Forelimb muscle (tissue), 1 donor: ENCODE measurements around the gene ANKRD10. TPM values are rescaled to one million over a fixed set of nuclear protein-coding genes. Genes with fewer than 3 reads are reported as not detected.

Source experiments
- DNase-seq: peaks from one replicate; pipeline ENCODE4 v3.0.0-alpha.2; 2013; ENCODE audit warnings: low read depth
- polyA plus RNA-seq: library from polyadenylated mRNA; unstranded; fragments of 120-200 nt; gene quantifications from one replicate; pipeline ENCODE4 v1.2.1, GENCODE V29; 2013; ENCODE audit not compliant: insufficient read length

Gene ANKRD10
- polyA plus RNA-seq, 1 donor: 266 TPM

DNA sequence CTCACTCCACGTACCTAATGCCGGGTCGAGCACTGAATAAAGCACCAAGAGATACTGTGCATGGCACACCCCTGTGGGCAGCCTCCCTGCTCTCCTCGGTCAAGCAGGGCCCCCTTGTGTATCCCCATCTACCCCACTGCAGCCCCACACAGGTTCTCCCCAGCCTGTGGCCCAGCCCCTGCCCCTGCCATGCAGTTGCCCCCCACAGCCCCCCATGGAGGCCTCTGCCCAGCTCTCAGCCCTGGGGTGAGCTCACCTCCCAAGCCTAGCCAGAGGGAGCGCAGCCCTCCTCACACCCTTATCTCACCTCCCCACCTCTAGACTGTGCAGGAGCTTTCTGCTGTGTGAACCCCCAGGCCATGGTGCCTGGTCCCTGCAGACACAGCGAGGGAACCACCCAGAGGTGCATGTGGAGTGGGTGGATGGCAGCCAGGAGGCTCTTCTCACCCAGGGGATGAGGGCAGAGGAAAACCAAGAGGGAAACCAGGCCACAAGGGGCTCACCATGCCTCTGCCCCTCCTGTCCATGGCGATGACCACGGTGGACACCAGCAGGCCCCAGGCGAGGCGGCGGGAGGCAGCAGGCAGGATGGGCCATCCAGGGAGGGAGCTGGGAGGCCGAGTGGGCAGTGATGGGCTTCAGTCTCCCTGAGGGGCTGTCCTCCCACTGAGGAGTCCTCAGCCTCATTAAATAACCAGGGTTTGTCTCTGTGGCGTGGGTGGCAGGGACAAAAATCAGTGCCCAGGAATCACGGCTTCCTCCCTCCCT is 83.2 kb downstream of the ANKRD10 start:
- DNase-seq: no peak

DNA sequence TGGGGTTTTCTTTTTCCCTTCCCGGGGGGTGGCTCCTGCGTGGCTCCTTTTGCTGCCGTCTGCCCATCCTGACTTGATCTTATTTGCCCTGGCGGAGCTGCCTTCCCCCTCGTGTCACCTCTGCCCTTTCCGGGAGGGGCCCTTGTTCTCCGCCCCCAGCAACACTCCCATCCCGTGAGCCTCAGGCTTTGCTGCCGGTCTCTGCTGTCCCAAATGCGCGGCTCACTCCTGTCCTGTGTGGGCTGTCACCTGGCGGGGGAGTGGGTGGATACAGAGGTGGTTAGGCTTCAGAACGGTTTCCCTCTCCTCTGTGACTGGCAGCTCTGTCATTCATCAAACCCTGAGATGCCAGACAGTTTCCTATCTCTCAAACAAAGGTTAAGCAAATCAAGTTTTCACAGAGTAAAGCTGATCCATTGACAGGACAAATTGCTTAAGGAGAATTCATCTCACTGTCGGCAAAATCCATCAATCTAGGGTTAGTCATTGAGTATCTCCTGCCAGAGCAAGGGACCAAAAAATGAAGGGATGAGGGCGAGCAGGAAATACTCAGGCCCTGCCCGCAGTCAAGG is 84.0 kb downstream of the ANKRD10 start:
- DNase-seq: no peak

DNA sequence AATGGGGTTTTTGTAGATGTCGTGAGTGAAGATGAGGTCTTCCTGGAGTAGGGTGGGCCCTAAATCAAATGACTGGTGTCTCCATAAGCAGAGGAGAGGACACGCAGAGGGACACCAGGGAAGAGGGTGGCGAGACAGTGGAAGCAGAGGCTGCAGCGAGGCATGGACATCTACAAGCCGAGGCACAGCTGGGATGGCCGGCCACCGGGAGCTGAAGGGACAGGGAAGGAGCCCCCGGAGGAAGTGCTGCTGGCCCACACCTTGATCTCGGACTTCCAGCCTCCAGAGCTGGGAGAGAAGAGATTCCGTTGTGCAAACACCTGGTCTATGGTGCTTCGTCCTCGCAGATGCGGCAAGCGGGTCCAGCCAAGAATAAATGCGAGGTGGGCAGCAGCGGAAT is 84.5 kb downstream of the ANKRD10 start:
- no peak for DNase-seq

DNA sequence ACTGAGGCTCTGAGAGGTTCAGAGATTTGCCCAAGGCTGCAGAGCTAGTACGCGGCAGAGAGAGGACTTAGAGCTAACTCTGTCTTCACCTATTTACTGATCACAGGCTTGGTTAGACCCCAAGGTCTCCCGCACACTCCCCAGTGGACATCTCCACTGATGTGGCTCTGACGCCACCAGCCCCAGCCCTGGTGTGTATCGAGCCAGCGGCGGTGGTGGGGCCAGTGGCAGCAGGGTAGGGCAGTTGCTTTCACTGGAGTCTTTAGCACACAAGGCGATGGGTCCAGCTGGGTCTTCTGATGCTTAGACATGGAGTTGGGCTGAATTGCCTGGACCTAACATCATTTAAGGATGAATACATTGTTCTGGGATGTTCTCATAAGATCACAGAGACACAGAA is 85.4 kb downstream of the ANKRD10 start:
- DNase-seq: no peak

DNA sequence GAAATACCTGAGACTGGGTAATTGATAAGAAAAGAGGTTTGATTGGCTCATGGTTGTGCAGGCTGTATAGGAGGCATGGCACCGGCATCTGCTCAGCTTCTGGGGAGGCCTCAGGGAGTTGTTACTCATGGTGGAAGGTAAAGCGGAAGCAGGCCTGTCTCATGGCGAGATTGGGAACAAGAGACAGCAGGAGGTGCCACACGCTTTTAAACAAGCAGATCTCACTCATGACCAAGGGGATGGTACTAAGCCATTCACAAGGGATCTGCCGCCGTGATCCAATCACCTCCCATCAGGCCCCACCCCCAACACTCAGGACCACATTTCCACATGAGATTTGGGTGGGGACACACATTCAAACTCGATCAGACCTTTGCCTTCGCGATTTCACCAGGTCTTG is 86.2 kb downstream of the ANKRD10 start:
- DNase-seq: no peak

Other genes starting within 250 kb of the ANKRD10 start
- 51.6 TPM for gene CARS2, start 209.0 kb downstream of the ANKRD10 start, polyA plus RNA-seq
- gene ING1, start 201.4 kb downstream of the ANKRD10 start, polyA plus RNA-seq: 9.8 TPM
- gene ARHGEF7, start 200.2 kb upstream of the ANKRD10 start, polyA plus RNA-seq: 75.6 TPM